Natural killer cell (primary cell): ENCODE results near the gene ERBB4. TPM values are rescaled to one million over a fixed set of nuclear protein-coding genes. Genes with fewer than 3 reads are reported as not detected.

Source experiments
- ATAC-seq, 3 donors: fragments of 150-1000 bp in 2 of 3; fragments of 200-7000 bp in 1 of 3; cut with Tn5 transposase; 1 replicate in 1 of 3; 2 replicates in 2 of 3; pipeline ENCODE4 v1.10.0; 2021; ENCODE audit warnings: mild to moderate bottlenecking in 2 of 3, moderate library complexity in 2 of 3
- DNase-seq, 2 donors: peaks; one replicate each; pipeline versions ENCODE4 v3.0.0 to v3.0.0-alpha.2; 2013 to 2021; ENCODE audit warnings: mixed read lengths in 1 of 2
- H3K27ac ChIP-seq: one replicate; pipeline ENCODE4 v1.5.1; 2013; ENCODE audit warnings: mild to moderate bottlenecking, low read length
- H3K27me3 ChIP-seq: one replicate; pipeline ENCODE4 v1.6.1; 2013; ENCODE audit warnings: low read length; ENCODE audit not compliant: control insufficient read depth, insufficient read depth
- H3K36me3 ChIP-seq: one replicate; pipeline ENCODE4 v1.6.1; 2013; ENCODE audit warnings: low read length; ENCODE audit not compliant: control insufficient read depth, insufficient read depth
- H3K4me1 ChIP-seq: one replicate; pipeline ENCODE4 v1.6.1; 2013; ENCODE audit warnings: low read length; ENCODE audit not compliant: control insufficient read depth, insufficient read depth
- H3K4me3 ChIP-seq: one replicate; pipeline ENCODE4 v1.5.1; 2013; ENCODE audit warnings: low read length
- H3K9me3 ChIP-seq: one replicate; pipeline ENCODE4 v1.6.1; 2013; ENCODE audit warnings: low read length; ENCODE audit not compliant: control insufficient read depth, insufficient read depth
- H3K27ac Mint-ChIP-seq, 2 donors: one replicate each; pipeline ENCODE4 v1.8.0; 2022; ENCODE audit warnings: mild to moderate bottlenecking in 2 of 2, mixed read lengths in 2 of 2, moderate library complexity in 1 of 2
- H3K27me3 Mint-ChIP-seq, 2 donors: one replicate each; pipeline ENCODE4 v1.8.0; 2022; ENCODE audit warnings: low read depth in 2 of 2, mixed read lengths in 2 of 2
- H3K36me3 Mint-ChIP-seq: one replicate; pipeline ENCODE4 v1.8.0; 2022; ENCODE audit warnings: mixed read lengths
- H3K4me1 Mint-ChIP-seq, 2 donors: one replicate each; pipeline ENCODE4 v1.8.0; 2022; ENCODE audit warnings: mixed read lengths in 2 of 2
- H3K4me3 Mint-ChIP-seq: one replicate; pipeline ENCODE4 v1.8.0; 2022; ENCODE audit warnings: mild to moderate bottlenecking, moderate library complexity, mixed read lengths
- H3K9me3 Mint-ChIP-seq, 2 donors: one replicate each; pipeline ENCODE4 v1.8.0; 2022; ENCODE audit warnings: mixed read lengths in 2 of 2
- CTCF ChIP-seq: fragments of 200-600 bp; IDR thresholded peaks from one replicate; pipeline ENCODE4 v1.8.0; 2022; ENCODE audit warnings: antibody characterized with exemption
- WGBS: methylation state at CpG from one replicate; pipeline ENCODE4 v1.1.7; 2013; ENCODE audit warnings: missing lambda C conversion rate; ENCODE audit not compliant: insufficient coverage; 5-methylcytosine and 5-hydroxymethylcytosine counted together
- intact Hi-C: fragments of 100-400 bp; cut with micrococcal nuclease; formaldehyde crosslinking; loops from one replicate; pipeline ENCODE4 v1.14.2; 2022
- total RNA-seq, 4 donors: library from RNA; stranded (reverse); fragments of 120-200 nt in 1 of 4; gene quantifications; one replicate each; pipeline versions ENCODE4 v1.2.3 to v1.2.4, GENCODE V29; 2013 to 2022

The ERBB4 gene
- total RNA-seq, 3 donors from 2014 or later (not counting 1 experiment from before 2014, with no cell fraction given) = 0.08 TPM; not detected in 2

- Mint-ChIP-seq H3K36me3 (no peaks in the 10 kb centered on the region), H3K9me3 (peaks cover 13 to 14% of the 10 kb centered on the region in 2 donors), H3K4me3 (no peak overlapping the region), H3K27me3 (no peaks in the 10 kb centered on the region), H3K27ac (no peak overlapping the region), H3K4me1 (no peaks in the 10 kb centered on the region)
- Histone ChIP-seq H3K27ac (no peak overlapping the region), H3K4me3 (no peak overlapping the region), H3K36me3 (no peaks in the 10 kb centered on the region), H3K27me3 (no peaks in the 10 kb centered on the region), H3K4me1 (no peaks in the 10 kb centered on the region), H3K9me3 (no peaks in the 10 kb centered on the region)
- ATAC-seq (no peak), DNase-seq (no peak)
- no peak for TF ChIP-seq CTCF
- WGBS = 100% methylated on average over 1 of the region's 2 CpGs
- intact Hi-C loops = no loop called here
Measured at GRCh38 chr2:211477537-211478275, 1060.9 kb downstream of the ERBB4 start.

GRCh38 chr2:211473116-211473515 is 1065.5 kb downstream of the ERBB4 start:
- no peak overlapping the region for H3K4me3 Mint-ChIP-seq
- ATAC-seq (no peak), DNase-seq (no peak)
- intact Hi-C loops = no loop called here
- no peak overlapping the region for H3K27ac Mint-ChIP-seq
- no peaks in the 10 kb centered on the region for H3K36me3 Mint-ChIP-seq
- no peaks in the 10 kb centered on the region for H3K4me1 ChIP-seq
- H3K4me3 ChIP-seq = no peak overlapping the region
- no peaks in the 10 kb centered on the region for H3K36me3 ChIP-seq
- no peaks in the 10 kb centered on the region for H3K4me1 Mint-ChIP-seq
- no peak overlapping the region for H3K27ac ChIP-seq
- no peaks in the 10 kb centered on the region for H3K27me3 ChIP-seq
- H3K9me3 Mint-ChIP-seq = peaks cover 7 to 19% of the 10 kb centered on the region in 2 donors
- no peaks in the 10 kb centered on the region for H3K27me3 Mint-ChIP-seq
- no peak for TF ChIP-seq CTCF
- H3K9me3 ChIP-seq = no peaks in the 10 kb centered on the region

- Mint-ChIP-seq H3K27me3 (no peaks in the 10 kb centered on the region), H3K27ac (no peak overlapping the region), H3K4me3 (no peak overlapping the region), H3K4me1 (no peaks in the 10 kb centered on the region), H3K36me3 (no peaks in the 10 kb centered on the region), H3K9me3 (peaks cover 6 to 17% of the 10 kb centered on the region in 2 donors)
- ATAC-seq = no peak
- Histone ChIP-seq H3K27me3 (no peaks in the 10 kb centered on the region), H3K27ac (no peak overlapping the region), H3K9me3 (no peaks in the 10 kb centered on the region), H3K4me3 (no peak overlapping the region), H3K4me1 (no peaks in the 10 kb centered on the region), H3K36me3 (no peaks in the 10 kb centered on the region)
- intact Hi-C loops = no loop called here
- WGBS = no CpG with 5 or more reads among the region's 3 CpGs
- no peak for TF ChIP-seq CTCF
- DNase-seq = no peak
Measured at GRCh38 chr2:211469664-211470059, 1068.9 kb downstream of the ERBB4 start.
